Heart right ventricle (tissue), 16 donors: Measurements from ENCODE around the gene LRRC30. TPM values are rescaled to one million over a fixed set of nuclear protein-coding genes. Genes with fewer than 3 reads are reported as not detected.

Experiments
- ATAC-seq, 8 donors: fragments of 200-7000 bp; cut with Tn5 transposase; one replicate each; pipeline ENCODE4 v1.9.1; 2020; ENCODE audit warnings: mild to moderate bottlenecking in 8 of 8, moderate library complexity in 8 of 8, moderate number of reproducible peaks in 1 of 8
- DNase-seq, 2 donors: peaks; one replicate each; pipeline ENCODE4 v3.0.0-alpha.2; 2020
- H3K27ac ChIP-seq, 10 donors: fragments of 200-600 bp; sonication (generic) in 2 of 10; one replicate each; pipeline versions ENCODE4 v1.5.0 to v1.8.0; 2020 to 2022; ENCODE audit warnings: mild to moderate bottlenecking in 3 of 10
- H3K27me3 ChIP-seq, 7 donors: fragments of 200-600 bp; one replicate each; pipeline ENCODE4 v1.8.0; 2021 to 2022; ENCODE audit warnings: mild to moderate bottlenecking in 2 of 7
- H3K36me3 ChIP-seq, 9 donors: fragments of 200-600 bp; sonication (generic) in 1 of 9; one replicate each; pipeline versions ENCODE4 v1.5.0 to v1.8.0; 2020 to 2022; ENCODE audit warnings: mild to moderate bottlenecking in 2 of 9
- H3K4me1 ChIP-seq, 9 donors: fragments of 200-600 bp; sonication (generic) in 1 of 9; one replicate each; pipeline versions ENCODE4 v1.5.0 to v1.8.0; 2020 to 2022; ENCODE audit warnings: mild to moderate bottlenecking in 4 of 9
- H3K4me3 ChIP-seq, 10 donors: fragments of 200-600 bp; sonication (generic) in 2 of 10; one replicate each; pipeline versions ENCODE4 v1.5.0 to v1.8.0; 2020 to 2022; ENCODE audit warnings: mild to moderate bottlenecking in 7 of 10, moderate library complexity in 2 of 10
- H3K9me3 ChIP-seq, 11 donors: fragments of 200-600 bp in 10 of 11; sonication (generic) in 2 of 11; one replicate each; pipeline versions ENCODE4 v1.5.0 to v1.8.0; 2013 to 2022; ENCODE audit warnings: mild to moderate bottlenecking in 2 of 11, control low read depth in 1 of 11, moderate library complexity in 1 of 11
- WGBS, 2 donors: extraction: QIAGEN DNeasy Blood & Tissue Kit; methylation state at CpG; one replicate each; pipeline ENCODE4 v1.1.7; 2013; ENCODE audit warnings: inconsistent platforms in 1 of 2; 5-methylcytosine and 5-hydroxymethylcytosine counted together
- intact Hi-C, 10 donors: fragments of 100-400 bp; cut with DNase I; formaldehyde crosslinking; loops; one replicate each; pipeline versions ENCODE4 v1.11.1 to v1.14.2; 2022
- polyA plus RNA-seq, 2 donors: library from polyadenylated mRNA; stranded (reverse); fragments of 200-250 nt; gene quantifications; one replicate each; pipeline ENCODE4 v1.2.3, GENCODE V29; 2013
- total RNA-seq, 10 donors: library from RNA; stranded (reverse); fragmentation: NEBNext Ultra II Directional in 3 of 10; extraction: Animal tissue kit (Norgen Biotek cat#: 25700) in 3 of 10; gene quantifications; one replicate each; pipeline versions ENCODE4 v1.2.1 to v1.2.4, GENCODE V29; 2021 to 2023
- TF ChIP-seq, protein P1 (sequence below), 9 donors: fragments of 200-600 bp; sonication (generic) in 2 of 9; IDR thresholded peaks; one replicate each; pipeline versions ENCODE4 v1.5.0 to v1.8.0; 2021 to 2022; ENCODE audit warnings: antibody characterized with exemption in 9 of 9, mild to moderate bottlenecking in 5 of 9, moderate library complexity in 1 of 9
- donor health status: Arrhythmogenic right ventricular cardiomyopathy.
- donor health status: ischemic (EF 13 %, LVEDD 7.1; RV severe dilation, severe dysfunction).
- donor health status: healthy with polysubstance abuse.
- donor health status: DM: no; HTN: yes; CAD: no.
- donor health status: DM: no; HTN: no; CAD: no.
- donor health status: ischemic (EF 25% LVEDD 6.9; RV normal size, moderate dysfunction).
- donor health status: ischemic (EF 25% LVEDD 5.7; RV mildly dilated, moderate dysfunction).
- donor health status: healthy.
- donor health status: DM: yes; HTN: yes; CAD: no.
- donor health status: Ischemic cardiomyopathy.
- donor health status: ischemic (EF 35%, LVEDD 5.7; RV mildly dilated, moderate dysfunction).
- donor health status: nonischemic (EF 11% LVEDD 7.7; RV severe dilation, severe dysfunction).
- donor health status: DM: yes; HTN: yes; CAD: no.
- donor health status: PGD.
- donor health status: ischemic (EF 29% LVEDD 5.4; RV normal size, mild dysfunction).
- donor health status: nonischemic (EF 23%, LVEDD 6.1; RV moderate dilation, normal function).

Gene LRRC30
- total and polyA plus RNA-seq, 12 donors: not detected

- Histone ChIP-seq H3K27ac (no peak overlapping the region), H3K36me3 (no peaks in the 10 kb centered on the region), H3K4me1 (peaks cover 0 to 37% (median 5%) of the 10 kb centered on the region in 9 donors), H3K9me3 (no peaks in the 10 kb centered on the region), H3K4me3 (no peak overlapping the region), H3K27me3 (no peaks in the 10 kb centered on the region)
- ATAC-seq (no peak), DNase-seq (no peak)
- intact Hi-C loops: no loop called here
- 87 to 92% methylated on average over 5 of the region's 5 CpGs for WGBS, 2 donors
- TF ChIP-seq, protein P1, sequence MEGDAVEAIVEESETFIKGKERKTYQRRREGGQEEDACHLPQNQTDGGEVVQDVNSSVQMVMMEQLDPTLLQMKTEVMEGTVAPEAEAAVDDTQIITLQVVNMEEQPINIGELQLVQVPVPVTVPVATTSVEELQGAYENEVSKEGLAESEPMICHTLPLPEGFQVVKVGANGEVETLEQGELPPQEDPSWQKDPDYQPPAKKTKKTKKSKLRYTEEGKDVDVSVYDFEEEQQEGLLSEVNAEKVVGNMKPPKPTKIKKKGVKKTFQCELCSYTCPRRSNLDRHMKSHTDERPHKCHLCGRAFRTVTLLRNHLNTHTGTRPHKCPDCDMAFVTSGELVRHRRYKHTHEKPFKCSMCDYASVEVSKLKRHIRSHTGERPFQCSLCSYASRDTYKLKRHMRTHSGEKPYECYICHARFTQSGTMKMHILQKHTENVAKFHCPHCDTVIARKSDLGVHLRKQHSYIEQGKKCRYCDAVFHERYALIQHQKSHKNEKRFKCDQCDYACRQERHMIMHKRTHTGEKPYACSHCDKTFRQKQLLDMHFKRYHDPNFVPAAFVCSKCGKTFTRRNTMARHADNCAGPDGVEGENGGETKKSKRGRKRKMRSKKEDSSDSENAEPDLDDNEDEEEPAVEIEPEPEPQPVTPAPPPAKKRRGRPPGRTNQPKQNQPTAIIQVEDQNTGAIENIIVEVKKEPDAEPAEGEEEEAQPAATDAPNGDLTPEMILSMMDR (IDR thresholded peaks at IDR 0.05): no peak
Measured at GRCh38 chr18:7254163-7254562, 23.3 kb downstream of the LRRC30 start.

- no peaks in the 10 kb centered on the region for H3K9me3 ChIP-seq
- peak in 5 of 8 donors; percentile 17 to 53 (median 46) for ATAC-seq
- H3K36me3 ChIP-seq: no peaks in the 10 kb centered on the region
- no peak for DNase-seq
- H3K27ac ChIP-seq: peak overlapping the region in 4 of 10 donors; percentile 20 to 73 (median 40)
- 65 to 77% methylated on average over 8 of the region's 8 CpGs for WGBS, 2 donors
- intact Hi-C loops: no loop called here
- no peaks in the 10 kb centered on the region for H3K27me3 ChIP-seq
- TF ChIP-seq, protein P1 (IDR thresholded peaks at IDR 0.05): no peak
- no peak overlapping the region for H3K4me3 ChIP-seq
- peaks cover 0 to 37% (median 13%) of the 10 kb centered on the region in 9 donors for H3K4me1 ChIP-seq
Measured at GRCh38 chr18:7255054-7255453, 24.2 kb downstream of the LRRC30 start.

DNA sequence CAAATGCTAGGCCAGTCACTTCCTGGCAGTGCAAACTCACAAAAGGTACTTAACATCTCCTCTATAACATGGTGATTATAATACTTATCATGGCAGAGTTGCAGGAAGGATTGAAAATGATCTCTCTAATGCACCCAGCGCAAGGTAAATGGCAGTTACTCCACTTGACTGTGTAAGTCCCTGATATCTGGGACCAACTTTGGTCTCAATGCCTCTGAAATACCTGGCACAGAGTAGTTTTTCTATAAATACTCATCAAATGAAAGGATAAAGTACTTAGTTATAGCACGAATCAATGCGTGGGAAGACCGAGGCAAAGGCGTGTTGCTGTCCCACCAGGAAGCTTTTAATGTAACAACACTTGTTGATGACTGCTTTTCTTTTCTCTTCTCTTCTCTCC lies 24.8 kb downstream of the LRRC30 start:
- H3K4me1 ChIP-seq: peaks cover 0 to 39% (median 16%) of the 10 kb centered on the region in 9 donors
- peak overlapping the region in 3 of 10 donors; percentile 20 to 73 (median 44) for H3K27ac ChIP-seq
- ATAC-seq: peak in 3 of 8 donors; percentile 40 to 45 (median 43)
- intact Hi-C loops: no loop called here
- H3K9me3 ChIP-seq: no peaks in the 10 kb centered on the region
- WGBS, 2 donors: 66 to 73% methylated on average over 5 of the region's 5 CpGs
- TF ChIP-seq, protein P1 (IDR thresholded peaks at IDR 0.05): no peak
- no peak for DNase-seq
- no peaks in the 10 kb centered on the region for H3K36me3 ChIP-seq
- no peak overlapping the region for H3K4me3 ChIP-seq
- H3K27me3 ChIP-seq: no peaks in the 10 kb centered on the region

DNA sequence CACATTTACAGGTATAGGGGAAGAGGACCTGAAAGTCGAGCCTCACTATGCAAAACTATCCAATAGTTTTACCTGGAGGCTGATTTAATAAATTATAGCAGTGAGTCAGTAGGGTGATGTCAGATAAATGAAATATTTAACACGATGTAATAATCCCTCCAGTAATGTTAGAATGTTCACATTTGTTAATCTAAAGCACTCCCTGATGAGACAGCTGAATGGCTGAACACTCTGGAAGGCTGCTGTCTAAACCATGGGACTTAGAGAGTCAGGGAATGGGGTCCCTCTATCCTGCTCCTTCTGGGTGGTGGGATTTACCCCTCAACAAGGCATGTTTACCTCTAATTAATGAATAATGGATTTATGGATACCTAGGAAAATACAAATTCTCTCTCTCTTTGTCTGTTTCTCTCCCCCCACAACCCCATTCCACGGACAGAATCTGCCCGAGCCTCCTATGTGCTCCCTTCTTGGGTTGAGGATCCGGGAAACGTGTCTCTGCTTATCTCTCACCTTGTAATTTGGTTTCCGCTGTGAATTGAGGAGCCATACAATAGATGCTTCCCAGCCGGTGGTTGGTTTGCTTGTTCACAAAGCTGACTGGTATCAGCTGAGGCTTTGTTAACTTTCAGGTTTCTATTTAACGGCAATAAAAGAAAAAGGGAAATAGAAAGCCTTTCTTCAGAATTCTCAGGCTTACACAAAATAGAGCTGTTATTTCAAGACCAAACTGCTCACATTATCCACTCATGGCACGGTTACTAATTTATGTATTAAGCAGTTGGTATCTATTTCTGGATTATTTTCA lies 25.9 kb downstream of the LRRC30 start:
- Histone ChIP-seq H3K4me3 (peak overlapping the region in 1 of 10 donors; percentile 10), H3K27ac (peak overlapping the region in 6 of 10 donors; percentile 5 to 78 (median 37)), H3K27me3 (no peaks in the 10 kb centered on the region), H3K4me1 (peaks cover 0 to 39% (median 16%) of the 10 kb centered on the region in 9 donors), H3K36me3 (no peaks in the 10 kb centered on the region), H3K9me3 (no peaks in the 10 kb centered on the region)
- intact Hi-C loops: no loop called here
- TF ChIP-seq, protein P1 (IDR thresholded peaks at IDR 0.05): no peak
- 59 to 61% methylated on average over 10 of the region's 10 CpGs for WGBS, 2 donors
- no peak for DNase-seq
- peak in 1 of 8 donors; percentile 31 for ATAC-seq
